K562 (cell line): ENCODE data around the gene PRR14L. TPM values are rescaled to one million over a fixed set of nuclear protein-coding genes. Genes with fewer than 3 reads are reported as not detected.

Experiments
- BMI1 ChIP-seq: fragments of 150-350 bp; IDR thresholded peaks from 2 replicates; pipeline ENCODE4 v1.6.1; 2014; ENCODE audit warnings: low read length
- CBX2 ChIP-seq: fragments of 200-600 bp; sonication (generic); IDR thresholded peaks from one replicate; pipeline ENCODE4 v1.6.1; 2012; ENCODE audit warnings: mild to moderate bottlenecking, low read length, inconsistent platforms; ENCODE audit not compliant: insufficient read depth, poor library complexity, severe bottlenecking
- HEY1 ChIP-seq: fragments of 250-450 bp; sonication (Bioruptor Pico); IDR thresholded peaks from 2 replicates; pipeline ENCODE4 v1.5.0; 2020; ENCODE audit warnings: mild to moderate bottlenecking, moderate library complexity, borderline replicate concordance
- LEF1 ChIP-seq: fragments of 450-650 bp; IDR thresholded peaks from 2 replicates; pipeline ENCODE4 v1.6.1; 2016; ENCODE audit warnings: mild to moderate bottlenecking
- NFE2 ChIP-seq: IDR thresholded peaks from 2 replicates; pipeline ENCODE4 v1.6.1; 2014; ENCODE audit warnings: antibody characterized with exemption, low read depth
- PPARD ChIP-seq: fragments of 250-450 bp; sonication (Bioruptor Pico); IDR thresholded peaks from 2 replicates; pipeline ENCODE4 v1.8.0; 2022; ENCODE audit warnings: inconsistent platforms, mild to moderate bottlenecking, moderate library complexity
- THRAP3 ChIP-seq: fragments of 450-650 bp; IDR thresholded peaks from 2 replicates; pipeline ENCODE4 v1.6.1; 2016; ENCODE audit warnings: mild to moderate bottlenecking, inconsistent platforms, borderline replicate concordance
- ZC3H4 ChIP-seq: sonication (generic); formaldehyde crosslinking; IDR thresholded peaks from 2 replicates; pipeline ENCODE4 v1.9.0; 2021; ENCODE audit warnings: missing genetic modification reagents, borderline replicate concordance
- ZFX ChIP-seq: sonication (generic); formaldehyde crosslinking; IDR thresholded peaks from 2 replicates; pipeline ENCODE4 v1.8.0; 2022; ENCODE audit warnings: mild to moderate bottlenecking, missing genetic modification reagents, moderate library complexity
- polyA plus RNA-seq, 8 experiments: library from polyadenylated mRNA; depleted of rRNA in 4 of 8; stranded (reverse) in 5 of 8; unstranded in 3 of 8; fragments of >200 nt; fragmentation: Nextera tagmentation in 2 of 8; fragmentation: Illumina TruSeq in 1 of 8; extraction: Ambion mirVana in 2 of 8; extraction: Trizol in 1 of 8; gene quantifications; 2 replicates each; pipeline versions ENCODE4 v1.2.1 to v1.2.3, GENCODE V29; 2011 to 2014; ENCODE audit warnings: inconsistent platforms in 1 of 8, missing spikeins in 1 of 8
- total RNA-seq, 7 experiments: library from RNA; depleted of rRNA in 6 of 7; stranded (reverse); fragments of >200 nt in 6 of 7; fragmentation: Illumina TruSeq in 2 of 7; extraction: Trizol in 2 of 7; gene quantifications; 2 replicates each; pipeline versions ENCODE4 v1.2.1 to v1.2.3, GENCODE V29; 2011 to 2021; ENCODE audit warnings: low replicate concordance in 1 of 7
- TF ChIP-seq, protein P1 (sequence below): fragments of 450-650 bp; formaldehyde crosslinking; IDR thresholded peaks from 2 replicates; pipeline ENCODE4 v1.4.0; 2022; ENCODE audit warnings: missing genetic modification characterization
- TF ChIP-seq, protein P2 (sequence below), 2 experiments: fragments of 450-650 bp; IDR thresholded peaks; 2 replicates each; pipeline ENCODE4 v1.6.1; 2018; ENCODE audit warnings: mild to moderate bottlenecking in 2 of 2, low read depth in 1 of 2; ENCODE audit not compliant: partially characterized antibody in 2 of 2
- TF ChIP-seq, protein P3 (sequence below), 2 experiments: fragments of 250-450 bp in 1 of 2; fragments of 450-650 bp in 1 of 2; sonication (Bioruptor Pico) in 1 of 2; IDR thresholded peaks; 2 replicates each; pipeline versions ENCODE4 v1.6.1 to v1.8.0; 2016 to 2021; ENCODE audit warnings: mild to moderate bottlenecking in 2 of 2, moderate library complexity in 2 of 2, missing compliant biosample characterization in 1 of 2, missing genetic modification characterization in 1 of 2
- TF ChIP-seq, protein P4 (sequence below): sonication (generic); formaldehyde crosslinking; IDR thresholded peaks from 2 replicates; pipeline ENCODE4 v1.9.0; 2022; ENCODE audit warnings: mild to moderate bottlenecking, missing genetic modification reagents
- TF ChIP-seq, protein P5 (sequence below), 2 experiments: fragments of 450-650 bp in 1 of 2; IDR thresholded peaks; 2 replicates each; pipeline ENCODE4 v1.6.1; 2011 to 2017; ENCODE audit warnings: low read depth in 2 of 2, antibody characterized with exemption in 1 of 2, borderline replicate concordance in 1 of 2, low read length in 1 of 2, mild to moderate bottlenecking in 1 of 2, mixed read lengths in 1 of 2; ENCODE audit not compliant: control insufficient read depth in 1 of 2
- TF ChIP-seq, protein P6 (sequence below): fragments of 450-650 bp; formaldehyde crosslinking; IDR thresholded peaks from 2 replicates; pipeline ENCODE4 v1.4.0; 2022; ENCODE audit warnings: mild to moderate bottlenecking, moderate library complexity

PRR14L gene
- total and polyA plus RNA-seq, 9 of the 15 experiments (the other 6 are each of a cell fraction or from before 2014, with no cell fraction given): 2.8 to 36.3 (median 12.3) TPM

DNA sequence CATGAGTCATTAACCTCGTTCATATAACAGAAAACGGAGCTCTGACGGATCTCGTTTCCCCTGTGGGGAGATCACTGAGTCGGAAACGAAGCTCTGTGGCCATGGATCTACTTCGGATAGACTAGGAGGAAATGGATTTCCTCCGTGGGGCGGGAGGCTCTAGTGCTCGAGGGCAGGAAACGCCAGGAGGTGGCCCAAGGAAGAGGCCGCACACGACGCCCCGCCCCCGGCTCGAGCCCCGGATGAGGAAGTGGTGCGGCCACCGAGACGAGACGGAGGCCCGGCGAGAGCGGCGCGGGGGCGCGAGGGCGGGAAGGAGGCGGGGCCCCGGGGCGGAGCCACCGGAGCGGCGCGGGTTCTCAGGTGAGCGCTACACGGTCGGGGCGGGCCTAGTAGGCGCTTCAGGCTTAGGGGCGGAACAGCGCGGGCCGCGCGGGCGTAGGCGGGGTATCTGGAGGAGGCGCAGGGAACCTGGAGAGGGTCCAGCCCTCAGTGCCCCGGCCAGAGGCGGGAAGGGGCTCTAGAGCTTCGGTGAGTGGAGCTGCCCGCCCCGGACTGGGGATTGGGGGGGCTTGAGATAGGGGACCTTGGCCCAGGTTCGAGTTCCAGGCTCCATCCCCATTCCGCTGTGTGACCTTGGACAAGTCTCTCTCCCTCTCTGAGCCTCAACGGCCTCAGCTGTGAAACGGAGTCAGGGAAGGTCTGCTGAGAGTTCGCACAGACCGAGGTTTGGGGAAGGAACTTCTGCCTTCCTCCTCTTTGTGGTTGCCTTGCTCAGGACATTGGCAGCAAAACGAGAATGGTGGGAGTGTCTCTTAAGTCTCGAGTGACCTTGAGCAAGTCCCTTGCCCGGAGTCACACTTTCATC, 3.9 kb upstream of the PRR14L start, which contains the start of gene DEPDC5 (continued):
- TF ChIP-seq, protein P1, sequence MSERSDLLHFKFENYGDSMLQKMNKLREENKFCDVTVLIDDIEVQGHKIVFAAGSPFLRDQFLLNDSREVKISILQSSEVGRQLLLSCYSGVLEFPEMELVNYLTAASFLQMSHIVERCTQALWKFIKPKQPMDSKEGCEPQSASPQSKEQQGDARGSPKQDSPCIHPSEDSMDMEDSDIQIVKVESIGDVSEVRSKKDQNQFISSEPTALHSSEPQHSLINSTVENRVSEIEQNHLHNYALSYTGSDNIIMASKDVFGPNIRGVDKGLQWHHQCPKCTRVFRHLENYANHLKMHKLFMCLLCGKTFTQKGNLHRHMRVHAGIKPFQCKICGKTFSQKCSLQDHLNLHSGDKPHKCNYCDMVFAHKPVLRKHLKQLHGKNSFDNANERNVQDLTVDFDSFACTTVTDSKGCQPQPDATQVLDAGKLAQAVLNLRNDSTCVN (CRISPR knock-in tag): no peak
- TF ChIP-seq, protein P2, sequence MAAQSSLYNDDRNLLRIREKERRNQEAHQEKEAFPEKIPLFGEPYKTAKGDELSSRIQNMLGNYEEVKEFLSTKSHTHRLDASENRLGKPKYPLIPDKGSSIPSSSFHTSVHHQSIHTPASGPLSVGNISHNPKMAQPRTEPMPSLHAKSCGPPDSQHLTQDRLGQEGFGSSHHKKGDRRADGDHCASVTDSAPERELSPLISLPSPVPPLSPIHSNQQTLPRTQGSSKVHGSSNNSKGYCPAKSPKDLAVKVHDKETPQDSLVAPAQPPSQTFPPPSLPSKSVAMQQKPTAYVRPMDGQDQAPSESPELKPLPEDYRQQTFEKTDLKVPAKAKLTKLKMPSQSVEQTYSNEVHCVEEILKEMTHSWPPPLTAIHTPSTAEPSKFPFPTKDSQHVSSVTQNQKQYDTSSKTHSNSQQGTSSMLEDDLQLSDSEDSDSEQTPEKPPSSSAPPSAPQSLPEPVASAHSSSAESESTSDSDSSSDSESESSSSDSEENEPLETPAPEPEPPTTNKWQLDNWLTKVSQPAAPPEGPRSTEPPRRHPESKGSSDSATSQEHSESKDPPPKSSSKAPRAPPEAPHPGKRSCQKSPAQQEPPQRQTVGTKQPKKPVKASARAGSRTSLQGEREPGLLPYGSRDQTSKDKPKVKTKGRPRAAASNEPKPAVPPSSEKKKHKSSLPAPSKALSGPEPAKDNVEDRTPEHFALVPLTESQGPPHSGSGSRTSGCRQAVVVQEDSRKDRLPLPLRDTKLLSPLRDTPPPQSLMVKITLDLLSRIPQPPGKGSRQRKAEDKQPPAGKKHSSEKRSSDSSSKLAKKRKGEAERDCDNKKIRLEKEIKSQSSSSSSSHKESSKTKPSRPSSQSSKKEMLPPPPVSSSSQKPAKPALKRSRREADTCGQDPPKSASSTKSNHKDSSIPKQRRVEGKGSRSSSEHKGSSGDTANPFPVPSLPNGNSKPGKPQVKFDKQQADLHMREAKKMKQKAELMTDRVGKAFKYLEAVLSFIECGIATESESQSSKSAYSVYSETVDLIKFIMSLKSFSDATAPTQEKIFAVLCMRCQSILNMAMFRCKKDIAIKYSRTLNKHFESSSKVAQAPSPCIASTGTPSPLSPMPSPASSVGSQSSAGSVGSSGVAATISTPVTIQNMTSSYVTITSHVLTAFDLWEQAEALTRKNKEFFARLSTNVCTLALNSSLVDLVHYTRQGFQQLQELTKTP (IDR thresholded peaks at IDR 0.05; ENCODE audit: low read depth in 1 of 2, partially characterized antibody in 2 of 2): peak in 1 of 2 experiments; percentile 9
- TF ChIP-seq HEY1 (CRISPR knock-in tag): no peak
- TF ChIP-seq, protein P3, sequence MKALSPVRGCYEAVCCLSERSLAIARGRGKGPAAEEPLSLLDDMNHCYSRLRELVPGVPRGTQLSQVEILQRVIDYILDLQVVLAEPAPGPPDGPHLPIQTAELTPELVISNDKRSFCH (CRISPR knock-in tag; IDR thresholded peaks at IDR 0.05): no peak
- TF ChIP-seq, protein P3 (tag; IDR thresholded peaks at IDR 0.05): no peak
- TF ChIP-seq, protein P4, sequence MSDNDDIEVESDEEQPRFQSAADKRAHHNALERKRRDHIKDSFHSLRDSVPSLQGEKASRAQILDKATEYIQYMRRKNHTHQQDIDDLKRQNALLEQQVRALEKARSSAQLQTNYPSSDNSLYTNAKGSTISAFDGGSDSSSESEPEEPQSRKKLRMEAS (CRISPR knock-in tag): peak; percentile 36; the same call in 1 of the 2 replicates
- peak; percentile 95 for TF ChIP-seq ZFX (CRISPR knock-in tag)
- TF ChIP-seq, protein P5, sequence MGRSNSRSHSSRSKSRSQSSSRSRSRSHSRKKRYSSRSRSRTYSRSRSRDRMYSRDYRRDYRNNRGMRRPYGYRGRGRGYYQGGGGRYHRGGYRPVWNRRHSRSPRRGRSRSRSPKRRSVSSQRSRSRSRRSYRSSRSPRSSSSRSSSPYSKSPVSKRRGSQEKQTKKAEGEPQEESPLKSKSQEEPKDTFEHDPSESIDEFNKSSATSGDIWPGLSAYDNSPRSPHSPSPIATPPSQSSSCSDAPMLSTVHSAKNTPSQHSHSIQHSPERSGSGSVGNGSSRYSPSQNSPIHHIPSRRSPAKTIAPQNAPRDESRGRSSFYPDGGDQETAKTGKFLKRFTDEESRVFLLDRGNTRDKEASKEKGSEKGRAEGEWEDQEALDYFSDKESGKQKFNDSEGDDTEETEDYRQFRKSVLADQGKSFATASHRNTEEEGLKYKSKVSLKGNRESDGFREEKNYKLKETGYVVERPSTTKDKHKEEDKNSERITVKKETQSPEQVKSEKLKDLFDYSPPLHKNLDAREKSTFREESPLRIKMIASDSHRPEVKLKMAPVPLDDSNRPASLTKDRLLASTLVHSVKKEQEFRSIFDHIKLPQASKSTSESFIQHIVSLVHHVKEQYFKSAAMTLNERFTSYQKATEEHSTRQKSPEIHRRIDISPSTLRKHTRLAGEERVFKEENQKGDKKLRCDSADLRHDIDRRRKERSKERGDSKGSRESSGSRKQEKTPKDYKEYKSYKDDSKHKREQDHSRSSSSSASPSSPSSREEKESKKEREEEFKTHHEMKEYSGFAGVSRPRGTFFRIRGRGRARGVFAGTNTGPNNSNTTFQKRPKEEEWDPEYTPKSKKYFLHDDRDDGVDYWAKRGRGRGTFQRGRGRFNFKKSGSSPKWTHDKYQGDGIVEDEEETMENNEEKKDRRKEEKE (IDR thresholded peaks at IDR 0.05; ENCODE audit: borderline replicate concordance in 1 of 2, control insufficient read depth in 1 of 2, low read depth in 2 of 2, low read length in 1 of 2): no peak
- no peak for TF ChIP-seq NFE2
- no peak for TF ChIP-seq LEF1
- TF ChIP-seq CBX2: no peak
- TF ChIP-seq ZC3H4: peak; percentile 42; the same call in 1 of the 2 replicates
- TF ChIP-seq BMI1: no peak
- TF ChIP-seq PPARD (CRISPR knock-in tag): no peak
- TF ChIP-seq THRAP3: no peak
- TF ChIP-seq, protein P6, sequence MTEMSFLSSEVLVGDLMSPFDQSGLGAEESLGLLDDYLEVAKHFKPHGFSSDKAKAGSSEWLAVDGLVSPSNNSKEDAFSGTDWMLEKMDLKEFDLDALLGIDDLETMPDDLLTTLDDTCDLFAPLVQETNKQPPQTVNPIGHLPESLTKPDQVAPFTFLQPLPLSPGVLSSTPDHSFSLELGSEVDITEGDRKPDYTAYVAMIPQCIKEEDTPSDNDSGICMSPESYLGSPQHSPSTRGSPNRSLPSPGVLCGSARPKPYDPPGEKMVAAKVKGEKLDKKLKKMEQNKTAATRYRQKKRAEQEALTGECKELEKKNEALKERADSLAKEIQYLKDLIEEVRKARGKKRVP: no peak
